GM12875 (cell line): Measurements from ENCODE around the gene FLT3LG.

ENCODE experiments used
- H3K4me3 ChIP-seq: one replicate; pipeline ENCODE4 v1.5.1; 2011; ENCODE audit warnings: low read depth, low read length, control low read depth
- CTCF ChIP-seq: IDR thresholded peaks from 2 replicates; pipeline ENCODE4 v1.5.1; 2011; ENCODE audit warnings: low read depth, mild to moderate bottlenecking, control low read depth, inconsistent platforms, low read length, moderate library complexity, borderline replicate concordance; ENCODE audit not compliant: insufficient read depth

The FLT3LG gene

GRCh38 chr19:49472936-49473335, 1.1 kb upstream of the FLT3LG start:
- no peak overlapping the region for H3K4me3 ChIP-seq
- no peak for TF ChIP-seq CTCF

- H3K4me3 ChIP-seq = peak overlapping the region; percentile 47
These were observed 531 bp upstream of the FLT3LG start for GRCh38 chr19:49473501-49473867.

GRCh38 chr19:49474542-49474924, 518 bp downstream of the FLT3LG start:
- no peak for TF ChIP-seq CTCF
- H3K4me3 ChIP-seq = peak overlapping the region; percentile 47

GRCh38 chr19:49475191-49475917, 1.3 kb downstream of the FLT3LG start:
- no peak overlapping the region for H3K4me3 ChIP-seq
- no peak for TF ChIP-seq CTCF

GRCh38 chr19:49475995-49476880, 2.2 kb downstream of the FLT3LG start:
- peak; percentile 55; the same call in 1 of the 2 replicates for TF ChIP-seq CTCF
- H3K4me3 ChIP-seq = no peak overlapping the region

GRCh38 chr19:49479975-49480628, 6.1 kb downstream of the FLT3LG start:
- H3K4me3 ChIP-seq = no peak overlapping the region
- TF ChIP-seq CTCF = no peak

- no peak for TF ChIP-seq CTCF
- no peak overlapping the region for H3K4me3 ChIP-seq
These were observed 7.1 kb downstream of the FLT3LG start for GRCh38 chr19:49481020-49481683.
